SK-N-SH (cell line): ENCODE data around the gene MFAP1. TPM values are rescaled to one million over a fixed set of nuclear protein-coding genes. Genes with fewer than 3 reads are reported as not detected.

Source experiments
- CTCF ChIP-seq: fragments of 200-600 bp; sonication (generic); IDR thresholded peaks from 2 replicates; pipeline ENCODE4 v1.6.1; 2017; ENCODE audit warnings: antibody characterized with exemption, mild to moderate bottlenecking, moderate library complexity
- EP300 ChIP-seq, 2 experiments: IDR thresholded peaks; 2 replicates each; pipeline versions ENCODE4 v1.4.0 to v1.6.1; 2012; ENCODE audit warnings: borderline replicate concordance in 1 of 2, low read depth in 1 of 2, low read length in 1 of 2
- EZH2phosphoT487 ChIP-seq: fragments of 200-600 bp; sonication (generic); IDR thresholded peaks from 2 replicates; pipeline ENCODE4 v1.6.1; 2017; ENCODE audit warnings: low read depth, mixed run types, mild to moderate bottlenecking, antibody characterized with exemption, moderate library complexity, borderline replicate concordance
- FOXJ3 ChIP-seq: sonication (generic); formaldehyde crosslinking; IDR thresholded peaks from 2 replicates; pipeline ENCODE4 v1.5.1; 2020; ENCODE audit warnings: mild to moderate bottlenecking, missing genetic modification reagents
- GATA2 ChIP-seq: sonication (generic); formaldehyde crosslinking; IDR thresholded peaks from 2 replicates; pipeline ENCODE4 v1.5.0; 2020; ENCODE audit warnings: mild to moderate bottlenecking, missing genetic modification reagents
- IRF3 ChIP-seq: fragments of 150-350 bp; IDR thresholded peaks from 2 replicates; pipeline ENCODE4 v1.6.1; 2016; ENCODE audit warnings: mild to moderate bottlenecking, low read depth, low read length
- PBX3 ChIP-seq: IDR thresholded peaks from 2 replicates; pipeline ENCODE4; 2012
- POLR2AphosphoS5 ChIP-seq: IDR thresholded peaks from 2 replicates; pipeline ENCODE4 v1.6.1; 2012; ENCODE audit warnings: low read depth, low read length
- RAD21 ChIP-seq: IDR thresholded peaks from 2 replicates; pipeline ENCODE4 v1.6.1; 2012; ENCODE audit warnings: mild to moderate bottlenecking, low read length
- RCOR1 ChIP-seq: fragments of 150-350 bp; IDR thresholded peaks from 2 replicates; pipeline ENCODE4 v1.6.1; 2017; ENCODE audit warnings: antibody characterized with exemption, low read length
- REST ChIP-seq: IDR thresholded peaks from 2 replicates; pipeline ENCODE4 v1.6.1; 2012; ENCODE audit warnings: mild to moderate bottlenecking, low read depth, low read length, moderate library complexity
- RXRA ChIP-seq: IDR thresholded peaks from 2 replicates; pipeline ENCODE4 v1.4.0; 2012; ENCODE audit warnings: low read depth, mild to moderate bottlenecking, borderline replicate concordance
- SMC3 ChIP-seq: IDR thresholded peaks from 2 replicates; pipeline ENCODE4 v1.6.1; 2012; ENCODE audit warnings: low read depth, low read length, improper control_type of control experiment
- TEAD4 ChIP-seq: IDR thresholded peaks from 2 replicates; pipeline ENCODE4 v1.4.0; 2012; ENCODE audit warnings: mild to moderate bottlenecking, borderline replicate concordance; ENCODE audit not compliant: insufficient read depth
- USF2 ChIP-seq: fragments of 150-350 bp; IDR thresholded peaks from 2 replicates; pipeline ENCODE4 v1.6.1; 2017; ENCODE audit warnings: antibody characterized with exemption, low read length, low read depth, borderline replicate concordance
- polyA plus RNA-seq, 3 experiments: library from polyadenylated mRNA; depleted of rRNA; stranded (reverse); fragments of >200 nt; gene quantifications; 2 replicates each; pipeline ENCODE4 v1.2.3, GENCODE V29; 2012

The MFAP1 gene
- polyA plus RNA-seq, 1 of the 3 experiments (the other 2 are of a cell fraction) = 16.5 TPM

- TF ChIP-seq CTCF (no peak), POLR2AphosphoS5 (0 out of 2 replicates have a peak, but pooled peaks have one; percentile 11), RXRA (no peak), TEAD4 (0 out of 2 replicates have a peak, but pooled peaks have one; percentile 34), FOXJ3 (CRISPR knock-in tag) (no peak), RAD21 (no peak), GATA2 (CRISPR knock-in tag) (no peak), IRF3 (no peak), USF2 (no peak), RCOR1 (no peak), PBX3 (no peak), EZH2phosphoT487 (no peak), SMC3 (no peak), EP300 (IDR thresholded peaks at IDR 0.05; ENCODE audit: borderline replicate concordance in 1 of 2, low read depth in 1 of 2, low read length in 1 of 2) (no peak), REST (no peak)
- TF ChIP-seq, all 33 proteins: peak for 8
These were observed 2.2 kb upstream of the MFAP1 start, which contains the start of gene WDR76 (continued) for GRCh38 chr15:43826508-43827341.
